Prostate gland (tissue), 2 donors: Measurements from ENCODE around the gene ETV5.

Experiments
- POLR2A ChIP-seq: fragments of 450-650 bp; IDR thresholded peaks from one replicate; pipeline ENCODE4 v1.6.1; 2016; ENCODE audit warnings: antibody characterized with exemption, mild to moderate bottlenecking
- TF ChIP-seq, protein P1 (sequence below), 4 experiments: fragments of 200-600 bp in 2 of 4; fragments of 450-650 bp in 2 of 4; sonication (generic) in 2 of 4; IDR thresholded peaks; 1 replicate in 3 of 4; 2 replicates in 1 of 4; pipeline ENCODE4 v1.5.1; 2016 to 2019; ENCODE audit warnings: antibody characterized with exemption in 4 of 4, mild to moderate bottlenecking in 2 of 4, moderate library complexity in 2 of 4

DNA sequence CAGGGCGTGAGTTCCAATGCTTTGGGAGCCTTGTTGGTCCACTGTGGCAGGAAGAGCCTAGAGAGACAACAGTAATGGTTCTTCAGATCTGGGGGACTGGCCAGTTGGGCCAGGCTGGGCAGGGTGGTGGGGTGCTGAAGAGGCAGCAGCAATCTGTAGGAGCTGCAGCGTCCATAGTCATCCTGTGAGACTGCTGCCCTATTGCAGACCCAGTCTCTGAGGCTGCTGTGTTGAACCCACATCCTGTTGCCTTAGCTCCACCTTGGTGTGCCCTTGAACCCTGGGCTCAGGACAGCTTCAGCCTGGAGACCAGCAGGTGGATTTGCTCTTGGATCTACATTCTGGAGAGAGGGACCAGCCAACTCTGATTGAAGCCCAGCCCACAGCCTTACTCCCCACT is 23.6 kb upstream of the ETV5 start:
- TF ChIP-seq, protein P1, sequence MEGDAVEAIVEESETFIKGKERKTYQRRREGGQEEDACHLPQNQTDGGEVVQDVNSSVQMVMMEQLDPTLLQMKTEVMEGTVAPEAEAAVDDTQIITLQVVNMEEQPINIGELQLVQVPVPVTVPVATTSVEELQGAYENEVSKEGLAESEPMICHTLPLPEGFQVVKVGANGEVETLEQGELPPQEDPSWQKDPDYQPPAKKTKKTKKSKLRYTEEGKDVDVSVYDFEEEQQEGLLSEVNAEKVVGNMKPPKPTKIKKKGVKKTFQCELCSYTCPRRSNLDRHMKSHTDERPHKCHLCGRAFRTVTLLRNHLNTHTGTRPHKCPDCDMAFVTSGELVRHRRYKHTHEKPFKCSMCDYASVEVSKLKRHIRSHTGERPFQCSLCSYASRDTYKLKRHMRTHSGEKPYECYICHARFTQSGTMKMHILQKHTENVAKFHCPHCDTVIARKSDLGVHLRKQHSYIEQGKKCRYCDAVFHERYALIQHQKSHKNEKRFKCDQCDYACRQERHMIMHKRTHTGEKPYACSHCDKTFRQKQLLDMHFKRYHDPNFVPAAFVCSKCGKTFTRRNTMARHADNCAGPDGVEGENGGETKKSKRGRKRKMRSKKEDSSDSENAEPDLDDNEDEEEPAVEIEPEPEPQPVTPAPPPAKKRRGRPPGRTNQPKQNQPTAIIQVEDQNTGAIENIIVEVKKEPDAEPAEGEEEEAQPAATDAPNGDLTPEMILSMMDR (IDR thresholded peaks at IDR 0.05), result no peak
- no peak for TF ChIP-seq POLR2A
